Limb (tissue), 2 donors: ENCODE measurements around the gene LACC1.

ENCODE experiments used
- DNase-seq, 2 donors: peaks; one replicate each; pipeline ENCODE4 v3.0.0-alpha.2; 2016; ENCODE audit errors: extremely low spot score in 2 of 2

Gene LACC1

GRCh38 chr13:43879755-43880181 lies at the start of gene LACC1:
LACC1 (plus strand) TSS chr13:43879904; CDS start chr13:43880986, 1,082 bp downstream.
- DNase-seq = no peak

GRCh38 chr13:43830497-43830881 lies 49.2 kb upstream of the LACC1 start:
- DNase-seq = no peak

GRCh38 chr13:43831088-43831487 lies 48.6 kb upstream of the LACC1 start:
- no peak for DNase-seq

- DNase-seq = no peak
Observed at GRCh38 chr13:43835701-43836100, 44.0 kb upstream of the LACC1 start.

- no peak for DNase-seq
Observed at GRCh38 chr13:43838909-43839308, 40.8 kb upstream of the LACC1 start.

GRCh38 chr13:43846496-43847158 lies 33.1 kb upstream of the LACC1 start:
- no peak for DNase-seq

GRCh38 chr13:43848001-43848649 lies 31.6 kb upstream of the LACC1 start:
- no peak for DNase-seq

- no peak for DNase-seq
Observed at GRCh38 chr13:43850873-43851272, 28.8 kb upstream of the LACC1 start.

GRCh38 chr13:43852923-43853404 lies 26.7 kb upstream of the LACC1 start:
- DNase-seq = no peak

- no peak for DNase-seq
Observed at GRCh38 chr13:43861863-43862262, 17.8 kb upstream of the LACC1 start.

- DNase-seq = no peak
Observed at GRCh38 chr13:43864921-43865320, 14.8 kb upstream of the LACC1 start.

- DNase-seq = no peak
Observed at GRCh38 chr13:43865892-43866291, 13.8 kb upstream of the LACC1 start.

- no peak for DNase-seq
Observed at GRCh38 chr13:43872181-43872580, 7.5 kb upstream of the LACC1 start.

GRCh38 chr13:43874504-43875092 lies 5.1 kb upstream of the LACC1 start:
- peak in 1 of 2 donors; percentile 75 for DNase-seq

- DNase-seq = no peak
Observed at GRCh38 chr13:43876366-43876765, 3.3 kb upstream of the LACC1 start.

GRCh38 chr13:43877326-43877725 lies 2.4 kb upstream of the LACC1 start:
- DNase-seq = no peak

- DNase-seq = no peak
Observed at GRCh38 chr13:43877766-43878165, 1.9 kb upstream of the LACC1 start.

- peak; percentile 68 to 85 for DNase-seq
Observed at GRCh38 chr13:43878892-43879754, 581 bp upstream of the LACC1 start, which contains the start of gene CCDC122. CCDC122 (minus strand) TSS chr13:43879740; CDS start chr13:43869376, 10,364 bp downstream.

- DNase-seq = no peak
Observed at GRCh38 chr13:43880214-43880855, 631 bp downstream of the LACC1 start.

- no peak for DNase-seq
Observed at GRCh38 chr13:43880926-43881325, 1.2 kb downstream of the LACC1 start.

- DNase-seq = no peak
Observed at GRCh38 chr13:43881580-43881979, 1.9 kb downstream of the LACC1 start.
